ENCODE measurements around the gene VCP.

DNA sequence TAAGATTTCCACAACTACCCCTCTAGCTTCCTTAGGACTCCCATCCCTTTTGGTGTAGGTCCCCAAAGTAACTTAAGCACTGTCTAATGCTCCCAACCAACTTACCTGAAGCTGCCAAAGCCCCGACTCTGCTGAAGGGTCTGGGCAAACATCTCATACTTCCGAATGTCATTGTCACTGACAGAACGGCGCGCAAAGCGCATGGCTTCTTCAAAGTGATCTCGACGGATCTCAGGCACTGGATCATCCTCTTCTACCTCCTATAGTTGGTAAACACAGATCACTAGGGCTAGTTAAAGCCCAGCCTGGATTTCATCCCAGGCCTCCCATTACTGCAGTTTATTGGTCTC is 15.2 kb downstream of the VCP start:
- TF ChIP-seq ERF (CRISPR knock-in tag; IDR thresholded peaks at IDR 0.05) = no peak
- TF ChIP-seq PHTF2 (CRISPR knock-in tag; IDR thresholded peaks at IDR 0.05) = no peak
- TF ChIP-seq ZNF124 (CRISPR knock-in tag; IDR thresholded peaks at IDR 0.05) = no peak
- TF ChIP-seq, protein P1, sequence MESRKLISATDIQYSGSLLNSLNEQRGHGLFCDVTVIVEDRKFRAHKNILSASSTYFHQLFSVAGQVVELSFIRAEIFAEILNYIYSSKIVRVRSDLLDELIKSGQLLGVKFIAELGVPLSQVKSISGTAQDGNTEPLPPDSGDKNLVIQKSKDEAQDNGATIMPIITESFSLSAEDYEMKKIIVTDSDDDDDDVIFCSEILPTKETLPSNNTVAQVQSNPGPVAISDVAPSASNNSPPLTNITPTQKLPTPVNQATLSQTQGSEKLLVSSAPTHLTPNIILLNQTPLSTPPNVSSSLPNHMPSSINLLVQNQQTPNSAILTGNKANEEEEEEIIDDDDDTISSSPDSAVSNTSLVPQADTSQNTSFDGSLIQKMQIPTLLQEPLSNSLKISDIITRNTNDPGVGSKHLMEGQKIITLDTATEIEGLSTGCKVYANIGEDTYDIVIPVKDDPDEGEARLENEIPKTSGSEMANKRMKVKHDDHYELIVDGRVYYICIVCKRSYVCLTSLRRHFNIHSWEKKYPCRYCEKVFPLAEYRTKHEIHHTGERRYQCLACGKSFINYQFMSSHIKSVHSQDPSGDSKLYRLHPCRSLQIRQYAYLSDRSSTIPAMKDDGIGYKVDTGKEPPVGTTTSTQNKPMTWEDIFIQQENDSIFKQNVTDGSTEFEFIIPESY (CRISPR knock-in tag; IDR thresholded peaks at IDR 0.05) = no peak
- TF ChIP-seq, protein P2, sequence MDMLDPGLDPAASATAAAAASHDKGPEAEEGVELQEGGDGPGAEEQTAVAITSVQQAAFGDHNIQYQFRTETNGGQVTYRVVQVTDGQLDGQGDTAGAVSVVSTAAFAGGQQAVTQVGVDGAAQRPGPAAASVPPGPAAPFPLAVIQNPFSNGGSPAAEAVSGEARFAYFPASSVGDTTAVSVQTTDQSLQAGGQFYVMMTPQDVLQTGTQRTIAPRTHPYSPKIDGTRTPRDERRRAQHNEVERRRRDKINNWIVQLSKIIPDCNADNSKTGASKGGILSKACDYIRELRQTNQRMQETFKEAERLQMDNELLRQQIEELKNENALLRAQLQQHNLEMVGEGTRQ (CRISPR knock-in tag; IDR thresholded peaks at IDR 0.05) = no peak
- TF ChIP-seq, protein P3, sequence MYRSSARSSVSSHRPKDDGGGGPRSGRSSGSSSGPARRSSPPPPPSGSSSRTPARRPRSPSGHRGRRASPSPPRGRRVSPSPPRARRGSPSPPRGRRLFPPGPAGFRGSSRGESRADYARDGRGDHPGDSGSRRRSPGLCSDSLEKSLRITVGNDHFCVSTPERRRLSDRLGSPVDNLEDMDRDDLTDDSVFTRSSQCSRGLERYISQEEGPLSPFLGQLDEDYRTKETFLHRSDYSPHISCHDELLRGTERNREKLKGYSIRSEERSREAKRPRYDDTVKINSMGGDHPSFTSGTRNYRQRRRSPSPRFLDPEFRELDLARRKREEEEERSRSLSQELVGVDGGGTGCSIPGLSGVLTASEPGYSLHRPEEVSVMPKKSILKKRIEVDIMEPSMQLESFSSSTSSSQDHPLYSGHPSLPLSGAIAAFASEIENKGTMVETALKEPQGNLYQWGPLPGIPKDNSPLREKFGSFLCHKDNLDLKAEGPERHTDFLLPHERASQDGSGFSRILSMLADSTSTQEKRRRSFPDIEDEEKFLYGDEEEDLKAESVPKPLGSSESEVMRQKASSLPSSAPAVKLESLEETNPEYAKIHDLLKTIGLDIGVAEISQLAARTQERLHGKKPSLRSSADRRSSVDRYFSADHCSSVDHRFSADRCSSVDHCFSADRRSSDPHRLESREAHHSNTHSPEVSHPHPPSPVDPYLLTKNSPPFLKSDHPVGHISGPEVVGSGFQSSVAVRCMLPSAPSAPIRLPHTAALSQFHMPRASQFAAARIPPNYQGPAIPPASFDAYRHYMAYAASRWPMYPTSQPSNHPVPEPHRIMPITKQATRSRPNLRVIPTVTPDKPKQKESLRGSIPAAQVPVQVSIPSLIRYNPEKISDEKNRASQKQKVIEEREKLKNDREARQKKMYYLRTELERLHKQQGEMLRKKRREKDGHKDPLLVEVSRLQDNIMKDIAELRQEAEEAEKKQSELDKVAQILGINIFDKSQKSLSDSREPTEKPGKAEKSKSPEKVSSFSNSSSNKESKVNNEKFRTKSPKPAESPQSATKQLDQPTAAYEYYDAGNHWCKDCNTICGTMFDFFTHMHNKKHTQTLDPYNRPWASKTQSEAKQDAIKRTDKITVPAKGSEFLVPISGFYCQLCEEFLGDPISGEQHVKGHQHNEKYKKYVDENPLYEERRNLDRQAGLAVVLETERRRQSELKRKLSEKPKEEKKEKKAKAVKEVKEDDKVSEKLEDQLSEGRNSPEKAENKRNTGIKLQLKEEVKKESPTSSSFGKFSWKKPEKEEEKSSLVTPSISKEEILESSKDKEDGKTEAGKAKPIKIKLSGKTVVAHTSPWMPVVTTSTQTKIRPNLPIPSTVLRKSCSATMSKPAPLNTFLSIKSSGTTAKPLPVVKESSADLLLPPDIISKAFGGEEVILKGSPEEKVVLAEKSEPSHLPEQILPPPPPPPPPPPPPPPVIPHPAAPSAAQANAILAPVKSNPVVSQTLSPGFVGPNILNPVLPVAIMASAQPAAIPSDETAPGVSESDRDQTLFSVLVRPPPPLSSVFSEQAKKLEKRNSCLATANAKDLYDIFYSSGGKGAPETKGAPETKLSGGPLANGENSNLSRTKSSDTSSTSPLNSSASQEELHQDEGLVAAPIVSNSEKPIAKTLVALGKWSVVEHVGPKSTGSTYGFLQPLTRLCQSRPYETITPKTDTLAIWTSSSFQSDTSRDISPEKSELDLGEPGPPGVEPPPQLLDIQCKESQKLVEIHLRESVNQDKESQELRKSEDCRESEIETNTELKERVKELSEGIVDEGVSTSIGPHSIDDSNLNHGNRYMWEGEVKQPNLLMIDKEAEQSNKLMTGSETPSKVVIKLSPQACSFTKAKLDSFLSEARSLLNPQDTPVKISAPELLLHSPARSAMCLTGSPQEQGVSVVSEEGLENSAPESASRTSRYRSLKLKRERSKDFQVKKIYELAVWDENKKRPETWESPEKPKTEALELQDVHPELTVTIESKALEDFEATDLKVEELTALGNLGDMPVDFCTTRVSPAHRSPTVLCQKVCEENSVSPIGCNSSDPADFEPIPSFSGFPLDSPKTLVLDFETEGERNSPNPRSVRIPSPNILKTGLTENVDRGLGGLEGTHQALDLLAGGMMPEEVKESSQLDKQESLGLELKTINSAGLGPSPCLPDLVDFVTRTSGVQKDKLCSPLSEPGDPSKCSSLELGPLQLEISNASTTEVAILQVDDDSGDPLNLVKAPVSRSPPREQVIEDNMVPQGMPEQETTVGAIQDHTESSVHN (IDR thresholded peaks at IDR 0.05; ENCODE audit: borderline replicate concordance in 1 of 2, low read depth in 1 of 2) = no peak
- TF ChIP-seq NEUROD1 (IDR thresholded peaks at IDR 0.05; ENCODE audit: borderline replicate concordance, low read depth, low read length, partially characterized antibody) = no peak
- TF ChIP-seq, protein P4, sequence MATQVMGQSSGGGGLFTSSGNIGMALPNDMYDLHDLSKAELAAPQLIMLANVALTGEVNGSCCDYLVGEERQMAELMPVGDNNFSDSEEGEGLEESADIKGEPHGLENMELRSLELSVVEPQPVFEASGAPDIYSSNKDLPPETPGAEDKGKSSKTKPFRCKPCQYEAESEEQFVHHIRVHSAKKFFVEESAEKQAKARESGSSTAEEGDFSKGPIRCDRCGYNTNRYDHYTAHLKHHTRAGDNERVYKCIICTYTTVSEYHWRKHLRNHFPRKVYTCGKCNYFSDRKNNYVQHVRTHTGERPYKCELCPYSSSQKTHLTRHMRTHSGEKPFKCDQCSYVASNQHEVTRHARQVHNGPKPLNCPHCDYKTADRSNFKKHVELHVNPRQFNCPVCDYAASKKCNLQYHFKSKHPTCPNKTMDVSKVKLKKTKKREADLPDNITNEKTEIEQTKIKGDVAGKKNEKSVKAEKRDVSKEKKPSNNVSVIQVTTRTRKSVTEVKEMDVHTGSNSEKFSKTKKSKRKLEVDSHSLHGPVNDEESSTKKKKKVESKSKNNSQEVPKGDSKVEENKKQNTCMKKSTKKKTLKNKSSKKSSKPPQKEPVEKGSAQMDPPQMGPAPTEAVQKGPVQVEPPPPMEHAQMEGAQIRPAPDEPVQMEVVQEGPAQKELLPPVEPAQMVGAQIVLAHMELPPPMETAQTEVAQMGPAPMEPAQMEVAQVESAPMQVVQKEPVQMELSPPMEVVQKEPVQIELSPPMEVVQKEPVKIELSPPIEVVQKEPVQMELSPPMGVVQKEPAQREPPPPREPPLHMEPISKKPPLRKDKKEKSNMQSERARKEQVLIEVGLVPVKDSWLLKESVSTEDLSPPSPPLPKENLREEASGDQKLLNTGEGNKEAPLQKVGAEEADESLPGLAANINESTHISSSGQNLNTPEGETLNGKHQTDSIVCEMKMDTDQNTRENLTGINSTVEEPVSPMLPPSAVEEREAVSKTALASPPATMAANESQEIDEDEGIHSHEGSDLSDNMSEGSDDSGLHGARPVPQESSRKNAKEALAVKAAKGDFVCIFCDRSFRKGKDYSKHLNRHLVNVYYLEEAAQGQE (IDR thresholded peaks at IDR 0.05; ENCODE audit: borderline replicate concordance) = no peak
- TF ChIP-seq, protein P4 (CRISPR knock-in tag; IDR thresholded peaks at IDR 0.05; ENCODE audit: low read depth) = no peak
- no peak for TF ChIP-seq FOSL1 (tag; conservative IDR thresholded peaks at IDR 0.05)
- no peak for TF ChIP-seq ZNF584 (CRISPR knock-in tag; IDR thresholded peaks at IDR 0.05; ENCODE audit: low read depth)
- TF ChIP-seq RAD21 (CRISPR knock-in tag; conservative IDR thresholded peaks at IDR 0.05 in 1 of 2, IDR thresholded peaks at IDR 0.05 in 1 of 2) = no peak

Measured in K562 (cell line).